ENCODE measurements around the gene TC2N. TPM values are rescaled to one million over a fixed set of nuclear protein-coding genes. Genes with fewer than 3 reads are reported as not detected.

The TC2N gene
- total and polyA plus RNA-seq, 4 donors = 50.7 to 284 (median 96.4) TPM

DNA sequence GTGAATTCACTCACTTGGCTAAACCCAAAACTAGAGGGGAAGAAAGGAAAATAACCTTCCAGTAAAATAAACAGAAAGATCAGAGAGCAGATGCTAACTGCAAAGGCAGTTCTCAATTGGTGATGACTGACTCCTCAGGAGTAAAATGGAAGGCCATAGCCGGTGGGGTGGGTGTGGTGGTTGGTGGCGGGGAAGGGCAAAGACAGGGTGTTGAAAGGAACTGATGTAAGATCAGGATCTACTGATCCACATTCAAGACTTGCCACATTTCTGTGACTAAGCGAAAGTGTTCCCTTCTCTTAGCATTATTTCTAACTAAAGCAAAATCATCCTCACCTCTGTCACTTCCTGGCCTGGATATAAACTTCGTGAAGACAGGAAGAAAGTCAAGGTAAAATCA, 26.3 kb upstream of the TC2N start:
- intact Hi-C loops (cut with DNase I) = loop anchor here in 1 of 2 donors (5.0 kb wide), 1 partner anchor 51 kb away; no protein-coding TSS in a partner anchor
- Histone ChIP-seq H3K27me3 (ENCODE audit: control insufficient read depth in 1 of 2, insufficient read depth in 2 of 2, low read length in 1 of 2) (no peaks in the 10 kb centered on the region), H3K27ac (ENCODE audit: low read depth in 1 of 2, low read length in 2 of 2) (peak overlapping the region in 1 of 2 donors; percentile 91), H3K36me3 (ENCODE audit: control insufficient read depth in 1 of 2, insufficient read depth in 2 of 2, low read length in 1 of 2) (no peaks in the 10 kb centered on the region), H3K9me3 (ENCODE audit: control insufficient read depth, low read length) (no peaks in the 10 kb centered on the region), H3K4me3 (ENCODE audit: low read length in 2 of 2) (no peak overlapping the region), H3K4me1 (ENCODE audit: control insufficient read depth in 1 of 2, insufficient read depth in 2 of 2, low read length in 2 of 2) (peaks cover 4 to 13% of the 10 kb centered on the region in 2 donors)
- WGBS, 2 donors = 58 to 65% methylated on average over 4 of the region's 4 CpGs
- no peak for ATAC-seq (ENCODE audit: low FRiP score)
- DNase-seq = no peak

- ATAC-seq (ENCODE audit: low FRiP score) (no peak), DNase-seq (no peak)
- H3K9me3 ChIP-seq (ENCODE audit: control insufficient read depth, low read length) = no peaks in the 10 kb centered on the region
- H3K27ac ChIP-seq (ENCODE audit: low read depth in 1 of 2, low read length in 2 of 2) = peak overlapping the region; percentile 91 to 97
- WGBS, 2 donors = 7% methylated on average over 7 of the region's 7 CpGs
- intact Hi-C loops (cut with DNase I) = loop anchor here in 1 of 2 donors (5.0 kb wide), 1 partner anchor 51 kb away; no protein-coding TSS in a partner anchor
- H3K27me3 ChIP-seq (ENCODE audit: control insufficient read depth in 1 of 2, insufficient read depth in 2 of 2, low read length in 1 of 2) = no peaks in the 10 kb centered on the region
- H3K4me3 ChIP-seq (ENCODE audit: low read length in 2 of 2) = no peak overlapping the region
- H3K4me1 ChIP-seq (ENCODE audit: control insufficient read depth in 1 of 2, insufficient read depth in 2 of 2, low read length in 2 of 2) = peaks cover 4 to 10% of the 10 kb centered on the region in 2 donors
- no peaks in the 10 kb centered on the region for H3K36me3 ChIP-seq (ENCODE audit: control insufficient read depth in 1 of 2, insufficient read depth in 2 of 2, low read length in 1 of 2)
Measured at GRCh38 chr14:91893007-91893406, 25.7 kb upstream of the TC2N start.

- DNase-seq (no peak), ATAC-seq (ENCODE audit: low FRiP score) (no peak)
- Histone ChIP-seq H3K4me3 (ENCODE audit: low read length in 2 of 2) (no peak overlapping the region), H3K9me3 (ENCODE audit: control insufficient read depth, low read length) (no peaks in the 10 kb centered on the region), H3K27ac (ENCODE audit: low read depth in 1 of 2, low read length in 2 of 2) (peak overlapping the region; percentile 91 to 97), H3K4me1 (ENCODE audit: control insufficient read depth in 1 of 2, insufficient read depth in 2 of 2, low read length in 2 of 2) (peaks cover 4 to 10% of the 10 kb centered on the region in 2 donors), H3K27me3 (ENCODE audit: control insufficient read depth in 1 of 2, insufficient read depth in 2 of 2, low read length in 1 of 2) (no peaks in the 10 kb centered on the region), H3K36me3 (ENCODE audit: control insufficient read depth in 1 of 2, insufficient read depth in 2 of 2, low read length in 1 of 2) (peaks cover 0 to 2% of the 10 kb centered on the region in 2 donors)
- intact Hi-C loops (cut with DNase I) = loop anchor here in 1 of 2 donors (5.0 kb wide), 1 partner anchor 49 kb away; no protein-coding TSS in a partner anchor
- 10 to 13% methylated on average over 3 of the region's 3 CpGs for WGBS, 2 donors
Measured at GRCh38 chr14:91891721-91892220, 24.4 kb upstream of the TC2N start.

DNA sequence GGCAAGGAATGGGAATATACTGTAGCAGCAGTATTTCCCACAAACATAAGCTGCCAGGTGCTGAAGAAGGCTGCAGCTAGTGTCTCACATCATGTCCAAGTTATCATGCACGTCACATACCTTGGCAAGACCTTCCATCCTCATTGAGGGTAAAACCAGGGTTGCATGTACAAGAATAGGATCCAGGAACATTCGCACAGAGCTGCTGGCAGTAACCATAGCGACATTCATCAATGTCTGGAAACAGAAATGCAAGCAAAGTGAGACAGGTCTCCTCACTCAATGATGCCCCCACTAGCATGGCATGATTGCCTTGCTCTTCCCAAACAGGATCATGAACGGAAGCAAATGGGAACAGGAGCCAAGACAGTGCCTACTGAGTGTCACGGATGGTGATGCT, 23.8 kb upstream of the TC2N start:
- 48 to 54% methylated on average over 5 of the region's 5 CpGs for WGBS, 2 donors
- Histone ChIP-seq H3K4me1 (ENCODE audit: control insufficient read depth in 1 of 2, insufficient read depth in 2 of 2, low read length in 2 of 2) (peaks cover 4 to 6% of the 10 kb centered on the region in 2 donors), H3K9me3 (ENCODE audit: control insufficient read depth, low read length) (no peaks in the 10 kb centered on the region), H3K4me3 (ENCODE audit: low read length in 2 of 2) (no peak overlapping the region), H3K27ac (ENCODE audit: low read depth in 1 of 2, low read length in 2 of 2) (peak overlapping the region; percentile 84), H3K36me3 (ENCODE audit: control insufficient read depth in 1 of 2, insufficient read depth in 2 of 2, low read length in 1 of 2) (peaks cover 2% of the 10 kb centered on the region in 2 donors), H3K27me3 (ENCODE audit: control insufficient read depth in 1 of 2, insufficient read depth in 2 of 2, low read length in 1 of 2) (no peaks in the 10 kb centered on the region)
- DNase-seq = no peak
- ATAC-seq (ENCODE audit: low FRiP score) = no peak
- intact Hi-C loops (cut with DNase I) = loop anchor here in 1 of 2 donors (5.0 kb wide), 1 partner anchor 49 kb away; no protein-coding TSS in a partner anchor

DNA sequence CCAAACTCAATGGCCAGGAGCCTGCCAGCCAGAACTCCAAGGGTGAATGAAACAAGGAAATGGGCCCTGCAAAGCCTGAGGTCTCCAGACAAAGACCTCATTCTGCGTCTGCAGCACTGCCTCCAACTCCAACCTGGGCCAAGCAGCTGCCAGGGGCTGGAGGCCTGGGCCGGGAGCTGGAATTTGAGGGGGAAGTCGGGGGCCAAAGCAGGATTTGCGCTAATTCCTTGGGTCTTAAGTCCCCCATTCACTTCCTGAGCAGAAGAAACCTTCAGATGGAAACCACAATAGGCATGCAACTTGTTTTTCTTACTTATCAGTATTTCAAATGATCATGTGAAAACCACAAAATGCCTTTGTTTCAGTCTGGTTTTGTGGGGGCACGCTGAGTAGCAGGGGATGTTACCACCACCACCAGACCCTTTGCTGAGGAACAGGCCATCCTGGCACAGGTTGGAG, 23.0 kb upstream of the TC2N start:
- intact Hi-C loops (cut with DNase I) = loop anchor here in 1 of 2 donors (5.0 kb wide), 1 partner anchor 48 kb away; no protein-coding TSS in a partner anchor
- H3K4me1 ChIP-seq (ENCODE audit: control insufficient read depth in 1 of 2, insufficient read depth in 2 of 2, low read length in 2 of 2) = peaks cover 3 to 4% of the 10 kb centered on the region in 2 donors
- ATAC-seq (ENCODE audit: low FRiP score) (peak; percentile 5), DNase-seq (no peak)
- peaks cover 2% of the 10 kb centered on the region in 2 donors for H3K36me3 ChIP-seq (ENCODE audit: control insufficient read depth in 1 of 2, insufficient read depth in 2 of 2, low read length in 1 of 2)
- peak overlapping the region; percentile 84 for H3K27ac ChIP-seq (ENCODE audit: low read depth in 1 of 2, low read length in 2 of 2)
- no peaks in the 10 kb centered on the region for H3K27me3 ChIP-seq (ENCODE audit: control insufficient read depth in 1 of 2, insufficient read depth in 2 of 2, low read length in 1 of 2)
- H3K9me3 ChIP-seq (ENCODE audit: control insufficient read depth, low read length) = no peaks in the 10 kb centered on the region
- no peak overlapping the region for H3K4me3 ChIP-seq (ENCODE audit: low read length in 2 of 2)
- WGBS, 2 donors = 4 to 6% methylated on average over 5 of the region's 5 CpGs

- H3K27ac ChIP-seq (ENCODE audit: low read depth in 1 of 2, low read length in 2 of 2) = peak overlapping the region; percentile 84
- H3K27me3 ChIP-seq (ENCODE audit: control insufficient read depth in 1 of 2, insufficient read depth in 2 of 2, low read length in 1 of 2) = no peaks in the 10 kb centered on the region
- H3K9me3 ChIP-seq (ENCODE audit: control insufficient read depth, low read length) = no peaks in the 10 kb centered on the region
- H3K4me3 ChIP-seq (ENCODE audit: low read length in 2 of 2) = no peak overlapping the region
- peaks cover 2% of the 10 kb centered on the region in 2 donors for H3K36me3 ChIP-seq (ENCODE audit: control insufficient read depth in 1 of 2, insufficient read depth in 2 of 2, low read length in 1 of 2)
- 7 to 12% methylated on average over 13 of the region's 13 CpGs for WGBS, 2 donors
- intact Hi-C loops (cut with DNase I) = loop anchor here in 1 of 2 donors (5.0 kb wide), 1 partner anchor 47 kb away; no protein-coding TSS in a partner anchor
- H3K4me1 ChIP-seq (ENCODE audit: control insufficient read depth in 1 of 2, insufficient read depth in 2 of 2, low read length in 2 of 2) = peaks cover 4 to 5% of the 10 kb centered on the region in 2 donors
- ATAC-seq (ENCODE audit: low FRiP score) (peak; percentile 40), DNase-seq (peak; percentile 66 to 82)
Measured at GRCh38 chr14:91889477-91890211, 22.3 kb upstream of the TC2N start.

GRCh38 chr14:91888641-91889476, 21.5 kb upstream of the TC2N start:
- Histone ChIP-seq H3K4me1 (ENCODE audit: control insufficient read depth in 1 of 2, insufficient read depth in 2 of 2, low read length in 2 of 2) (peaks cover 4 to 5% of the 10 kb centered on the region in 2 donors), H3K27ac (ENCODE audit: low read depth in 1 of 2, low read length in 2 of 2) (peak overlapping the region; percentile 84), H3K4me3 (ENCODE audit: low read length in 2 of 2) (no peak overlapping the region), H3K9me3 (ENCODE audit: control insufficient read depth, low read length) (no peaks in the 10 kb centered on the region), H3K36me3 (ENCODE audit: control insufficient read depth in 1 of 2, insufficient read depth in 2 of 2, low read length in 1 of 2) (peaks cover 2% of the 10 kb centered on the region in 2 donors), H3K27me3 (ENCODE audit: control insufficient read depth in 1 of 2, insufficient read depth in 2 of 2, low read length in 1 of 2) (no peaks in the 10 kb centered on the region)
- intact Hi-C loops (cut with DNase I) = no loop called here
- 36 to 39% methylated on average over 10 of the region's 10 CpGs for WGBS, 2 donors
- DNase-seq (no peak), ATAC-seq (ENCODE audit: low FRiP score) (no peak)

- Histone ChIP-seq H3K36me3 (ENCODE audit: control insufficient read depth in 1 of 2, insufficient read depth in 2 of 2, low read length in 1 of 2) (peaks cover 2 to 4% of the 10 kb centered on the region in 2 donors), H3K9me3 (ENCODE audit: control insufficient read depth, low read length) (no peaks in the 10 kb centered on the region), H3K27ac (ENCODE audit: low read depth in 1 of 2, low read length in 2 of 2) (peak overlapping the region; percentile 13 to 38), H3K4me1 (ENCODE audit: control insufficient read depth in 1 of 2, insufficient read depth in 2 of 2, low read length in 2 of 2) (peaks cover 3 to 6% of the 10 kb centered on the region in 2 donors), H3K4me3 (ENCODE audit: low read length in 2 of 2) (no peak overlapping the region), H3K27me3 (ENCODE audit: control insufficient read depth in 1 of 2, insufficient read depth in 2 of 2, low read length in 1 of 2) (no peaks in the 10 kb centered on the region)
- ATAC-seq (ENCODE audit: low FRiP score) = no peak
- WGBS, 2 donors = 89 to 92% methylated on average over 8 of the region's 8 CpGs
- intact Hi-C loops (cut with DNase I) = no loop called here
- no peak for DNase-seq
Measured at GRCh38 chr14:91886961-91887360, 19.6 kb upstream of the TC2N start.
